GM12878 (cell line): ENCODE measurements around the gene CAMK1.

ENCODE experiments used
- CTCF ChIP-seq, 3 experiments: IDR thresholded peaks in 2 of 3; conservative IDR thresholded peaks in 1 of 3; 2 replicates each; pipeline ENCODE4 v1.5.1; 2011; ENCODE audit warnings: low read depth in 3 of 3, low read length in 3 of 3, mild to moderate bottlenecking in 3 of 3, control low read depth in 2 of 3, moderate library complexity in 2 of 3, inconsistent platforms in 1 of 3, mixed read lengths in 1 of 3; ENCODE audit not compliant: control insufficient read depth in 2 of 3, insufficient read depth in 1 of 3; ENCODE audit errors: extremely low read depth in 1 of 3
- IKZF1 ChIP-seq: fragments of 450-650 bp; conservative IDR thresholded peaks from 2 replicates; pipeline ENCODE4 v1.6.1; 2017; ENCODE audit warnings: antibody characterized with exemption, mild to moderate bottlenecking
- MAX ChIP-seq: IDR thresholded peaks from 2 replicates; pipeline ENCODE4 v1.6.1; 2012; ENCODE audit warnings: low read depth, low read length, improper control_type of control experiment
- POLR2AphosphoS5 ChIP-seq: IDR thresholded peaks from 2 replicates; pipeline ENCODE4 v1.6.1; 2011; ENCODE audit warnings: mild to moderate bottlenecking, low read length, inconsistent platforms
- TAF1 ChIP-seq: IDR thresholded peaks from 2 replicates; pipeline ENCODE4 v1.6.1; 2011; ENCODE audit warnings: mild to moderate bottlenecking, low read depth, low read length, borderline replicate concordance
- TBL1XR1 ChIP-seq: IDR thresholded peaks from 2 replicates; pipeline ENCODE4 v1.6.1; 2012; ENCODE audit warnings: low read depth, low read length, improper control_type of control experiment

DNA sequence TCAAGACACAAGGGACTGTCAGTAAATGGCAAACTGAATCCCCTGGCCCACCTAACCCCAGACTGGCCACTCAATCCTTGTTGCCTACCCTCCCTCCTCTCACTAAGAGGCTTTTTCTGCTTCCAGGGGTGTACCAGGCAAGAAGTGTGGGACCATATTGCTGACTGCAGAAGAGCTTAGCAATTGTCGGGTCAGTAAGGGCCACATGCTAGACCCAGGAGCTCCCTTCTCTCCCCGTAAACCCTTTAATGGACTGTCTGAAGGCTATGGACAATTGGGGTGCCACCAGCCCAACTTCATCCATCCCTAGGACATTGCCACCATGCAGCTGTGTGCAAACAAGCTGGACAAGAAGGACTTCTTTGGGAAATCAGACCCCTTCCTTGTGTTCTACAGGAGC is 57.3 kb downstream of the CAMK1 start:
- no peak for TF ChIP-seq POLR2AphosphoS5
- no peak for TF ChIP-seq IKZF1
- TF ChIP-seq TAF1: no peak
- TF ChIP-seq MAX: no peak
- no peak for TF ChIP-seq CTCF (IDR thresholded peaks at IDR 0.05 in 2 of 3, conservative IDR thresholded peaks at IDR 0.05 in 1 of 3; ENCODE audit: control insufficient read depth in 2 of 3, extremely low read depth in 1 of 3, insufficient read depth in 1 of 3, low read depth in 3 of 3, low read length in 3 of 3)
- no peak for TF ChIP-seq TBL1XR1
